Left lobe of liver (tissue), 2 donors: ENCODE data around the gene ICAM2. TPM values are rescaled to one million over a fixed set of nuclear protein-coding genes. Genes with fewer than 3 reads are reported as not detected.

ENCODE experiments used
- ATAC-seq: fragments of 200-7000 bp; cut with Tn5 transposase; one replicate; pipeline ENCODE4 v1.9.1; 2020; ENCODE audit warnings: mild to moderate bottlenecking, moderate library complexity
- DNase-seq: peaks from one replicate; pipeline ENCODE4 v3.0.0-alpha.2; 2020; ENCODE audit warnings: low spot score
- total RNA-seq: library from RNA; stranded (reverse); gene quantifications from one replicate; pipeline ENCODE4 v1.2.1, GENCODE V29; 2021
- donor health status: DM: no; HTN: no; CAD: no; lungs with moderate emphysema.
- donor health status: DM: no; HTN: yes; CAD: no.

The ICAM2 gene
- total RNA-seq, 1 donor from 2014 or later: 5.3 TPM

DNA sequence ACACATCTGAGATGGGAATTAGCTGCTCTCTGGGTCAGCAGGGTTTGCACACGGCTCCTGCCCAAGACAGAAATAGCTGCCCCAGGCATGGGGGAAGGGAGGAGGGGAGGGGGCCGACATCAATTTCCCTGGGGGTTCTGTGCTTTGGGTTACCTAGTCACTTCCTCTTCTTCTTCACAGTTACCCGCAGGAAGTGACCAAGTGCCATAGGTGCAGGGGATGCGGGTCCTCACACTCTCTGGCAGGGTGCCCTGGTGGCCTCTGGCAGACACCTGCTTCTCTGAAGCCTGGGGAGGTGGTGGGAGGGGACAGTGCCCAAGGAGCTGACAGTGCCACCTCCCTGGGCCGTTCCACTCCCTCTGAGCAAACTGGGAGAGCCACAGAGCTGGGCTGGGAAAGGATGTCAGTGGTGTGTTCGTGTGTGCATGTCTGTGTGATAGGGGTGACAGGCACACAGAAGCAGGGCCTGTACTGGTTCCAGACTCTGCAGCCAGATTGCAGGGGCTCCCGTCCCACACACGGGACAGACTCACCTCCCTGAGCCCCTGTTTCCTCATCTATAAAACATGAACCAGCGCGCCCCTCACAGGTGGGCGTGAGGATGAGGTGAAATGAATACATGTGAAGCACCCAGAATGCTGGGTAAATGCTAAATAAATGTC lies 65.9 kb downstream of the ICAM2 start:
- DNase-seq (no peak), ATAC-seq (no peak)

Other genes starting within 250 kb of the ICAM2 start
- gene CCDC47, start 247.0 kb downstream of the ICAM2 start, total RNA-seq: 65.2 TPM
- 33.6 TPM for gene DDX42, start 246.5 kb downstream of the ICAM2 start, total RNA-seq
- 67.0 TPM for gene PSMC5, start 193.2 kb downstream of the ICAM2 start, total RNA-seq
- gene FTSJ3, start 193.0 kb downstream of the ICAM2 start, total RNA-seq: 16.3 TPM
- 73.9 TPM for gene SMARCD2, start 177.9 kb downstream of the ICAM2 start, total RNA-seq
- not detected for gene CSH2, start 147.0 kb downstream of the ICAM2 start, total RNA-seq
- not detected for gene GH2, start 138.7 kb downstream of the ICAM2 start, total RNA-seq
- not detected for gene CSH1, start 124.1 kb downstream of the ICAM2 start, total RNA-seq
- not detected for gene CSHL1, start 109.4 kb downstream of the ICAM2 start, total RNA-seq
- not detected for gene GH1, start 101.8 kb downstream of the ICAM2 start, total RNA-seq
- 0.81 TPM for gene CD79B, start 88.3 kb downstream of the ICAM2 start, total RNA-seq
- gene SCN4A, start 47.7 kb downstream of the ICAM2 start, total RNA-seq: 0.10 TPM
- gene PRR29, start 22.3 kb downstream of the ICAM2 start, total RNA-seq: 0.18 TPM
- 30.9 TPM for gene ERN1, start 109.5 kb upstream of the ICAM2 start, total RNA-seq
- gene TEX2, start 242.6 kb upstream of the ICAM2 start, total RNA-seq: 35.1 TPM